ES-I3 (cell line): ENCODE data around the gene RING1.

Experiments
- H3K36me3 ChIP-seq: 2 replicates; pipeline ENCODE4 v1.6.1; 2013; ENCODE audit warnings: mild to moderate bottlenecking, low read length, control low read depth, moderate library complexity; ENCODE audit not compliant: insufficient read depth
- H3K4me1 ChIP-seq: 2 replicates; pipeline ENCODE4 v1.6.1; 2013; ENCODE audit warnings: mild to moderate bottlenecking, control low read depth, low read length; ENCODE audit not compliant: insufficient read depth
- H3K9ac ChIP-seq: 2 replicates; pipeline ENCODE4 v1.6.1; 2013; ENCODE audit warnings: low read depth, mild to moderate bottlenecking, low read length, moderate library complexity
- H3K9me3 ChIP-seq: 2 replicates; pipeline ENCODE4 v1.6.1; 2013; ENCODE audit warnings: mild to moderate bottlenecking, low read length, moderate library complexity; ENCODE audit not compliant: control insufficient read depth, insufficient read depth

RING1 gene

GRCh38 chr6:33251395-33252012 lies 43.2 kb downstream of the RING1 start:
- Histone ChIP-seq H3K36me3 (no peaks in the 10 kb centered on the region), H3K9me3 (no peaks in the 10 kb centered on the region; the same call in 1 of the 2 replicates), H3K9ac (no peak overlapping the region), H3K4me1 (peaks cover 6% of the 10 kb centered on the region; the same call in 1 of the 2 replicates)

GRCh38 chr6:33252759-33253158 lies 44.5 kb downstream of the RING1 start:
- no peak overlapping the region for H3K9ac ChIP-seq
- peaks cover 6% of the 10 kb centered on the region; the same call in 1 of the 2 replicates for H3K4me1 ChIP-seq
- no peaks in the 10 kb centered on the region for H3K36me3 ChIP-seq
- no peaks in the 10 kb centered on the region; the same call in 1 of the 2 replicates for H3K9me3 ChIP-seq

- Histone ChIP-seq H3K4me1 (peaks cover 6% of the 10 kb centered on the region; the same call in 1 of the 2 replicates), H3K9me3 (no peaks in the 10 kb centered on the region; the same call in 1 of the 2 replicates), H3K36me3 (no peaks in the 10 kb centered on the region), H3K9ac (no peak overlapping the region)
These were observed 46.3 kb downstream of the RING1 start for GRCh38 chr6:33254591-33254990.

- H3K9me3 ChIP-seq, result no peaks in the 10 kb centered on the region; the same call in 1 of the 2 replicates
- H3K9ac ChIP-seq, result no peak overlapping the region
- no peaks in the 10 kb centered on the region; the same call in 1 of the 2 replicates for H3K36me3 ChIP-seq
- no peaks in the 10 kb centered on the region for H3K4me1 ChIP-seq
These were observed 50.7 kb downstream of the RING1 start for GRCh38 chr6:33259032-33259431.
